A375 (cell line): Measurements from ENCODE around the gene PPP1R14C. TPM values are rescaled to one million over a fixed set of nuclear protein-coding genes. Genes with fewer than 3 reads are reported as not detected.

Experiments
- small RNA-seq: library from RNA; depleted of rRNA; stranded (forward); fragments of <200 nt; gene quantifications from one replicate; pipeline ENCODE3, GENCODE V24; 2014
- total RNA-seq: library from RNA; depleted of rRNA; stranded (reverse); fragments of >200 nt; shearing (Covaris generic); gene quantifications from 2 replicates; pipeline ENCODE4 v1.2.3, GENCODE V29; 2014; rRNA removed

Gene PPP1R14C
- 1.7 and 2.4 TPM in 2 replicates for total RNA-seq

GRCh38 chr6:150142670-150143515 lies at the start of gene PPP1R14C:
Gene PPP1R14C (plus strand): TSS chr6:150143044. CDS start chr6:150143193, 149 bp downstream.

Small RNA genes lying within 50 kb of the gene (small RNA-seq; reads per million reads assigned to genes)
- gene RF01210, result not detected

Other genes with a start within 250 kb of the PPP1R14C start
- 1.1 and 1.3 TPM in 2 replicates for gene RAET1E, start 244.9 kb upstream of the PPP1R14C start, total RNA-seq
- gene RAET1G, start 219.9 kb upstream of the PPP1R14C start, total RNA-seq, result 0.34 and 0.49 TPM in 2 replicates
- gene ULBP2, start 201.0 kb upstream of the PPP1R14C start, total RNA-seq, result 5.6 and 6.5 TPM in 2 replicates
- not detected in 2 replicates for gene ULBP1, start 179.1 kb upstream of the PPP1R14C start, total RNA-seq
- gene RAET1L, start 117.5 kb upstream of the PPP1R14C start, total RNA-seq, result 0.08 TPM in 1 of 2 replicates, not detected in the other
- 7.1 and 14.2 TPM in 2 replicates for gene ULBP3, start 73.9 kb upstream of the PPP1R14C start, total RNA-seq
- gene IYD, start 226.0 kb downstream of the PPP1R14C start, total RNA-seq, result 0.04 TPM in 1 of 2 replicates, not detected in the other